DMS153 (cell line): ENCODE results near the gene PCDHGB1.
"Not testable (repeated sequence)": the region's sequence is repeated elsewhere in the genome, so short reads cannot be mapped to it uniquely, and the experiment has no call there.

Source experiments
- DNase-seq: peaks from one replicate; lab custom pipeline; 2025; lab: John Stamatoyannopoulos, UW

The PCDHGB1 gene

GRCh38 chr5:141349917-141350619 is at the start of gene PCDHGB1:
TSS of gene PCDHGB1 (plus strand) at chr5:141350099. CDS start at chr5:141350261, 162 bp downstream.
- no peak for DNase-seq

GRCh38 chr5:141303756-141304155 is 46.1 kb upstream of the PCDHGB1 start, which contains the start of gene SLC25A2:
TSS of gene SLC25A2 (minus strand) at chr5:141304049. CDS start at chr5:141303865, 184 bp downstream.
- no peak for DNase-seq

GRCh38 chr5:141306630-141307029 is 43.3 kb upstream of the PCDHGB1 start:
- no peak for DNase-seq

GRCh38 chr5:141313711-141314110 is 36.2 kb upstream of the PCDHGB1 start:
- DNase-seq = no peak

- not testable (repeated sequence) for DNase-seq
These were observed 32.9 kb upstream of the PCDHGB1 start for GRCh38 chr5:141316963-141317362.

- no peak for DNase-seq
These were observed 30.7 kb upstream of the PCDHGB1 start for GRCh38 chr5:141319202-141319601.

- no peak for DNase-seq
These were observed 30.2 kb upstream of the PCDHGB1 start for GRCh38 chr5:141319699-141320098.

GRCh38 chr5:141320225-141321169 is 29.4 kb upstream of the PCDHGB1 start, which contains the start of gene TAF7:
TSS of gene TAF7 (minus strand) at chr5:141320784. CDS start at chr5:141320044, 740 bp downstream.
- peak; percentile 72 for DNase-seq

- DNase-seq = no peak
These were observed 27.6 kb upstream of the PCDHGB1 start for GRCh38 chr5:141322261-141322660.

- no peak for DNase-seq
These were observed 23.6 kb upstream of the PCDHGB1 start for GRCh38 chr5:141326088-141326854.

- no peak for DNase-seq
These were observed 21.7 kb upstream of the PCDHGB1 start for GRCh38 chr5:141328231-141328630.

- peak; percentile 0 for DNase-seq
These were observed 19.4 kb upstream of the PCDHGB1 start, which contains the start of gene PCDHGA1 for GRCh38 chr5:141330299-141331080. TSS of gene PCDHGA1 (plus strand) at chr5:141330514.

- not testable (repeated sequence) for DNase-seq
These were observed 17.3 kb upstream of the PCDHGB1 start for GRCh38 chr5:141332571-141332970.

- no peak for DNase-seq
These were observed 11.2 kb upstream of the PCDHGB1 start, which contains the start of gene PCDHGA2 for GRCh38 chr5:141338538-141339306. TSS of gene PCDHGA2 (plus strand) at chr5:141338760.

GRCh38 chr5:141340781-141341354 is 9.0 kb upstream of the PCDHGB1 start:
- not testable (repeated sequence) for DNase-seq

GRCh38 chr5:141342773-141343172 is 7.1 kb upstream of the PCDHGB1 start:
- DNase-seq = no peak

- no peak for DNase-seq
These were observed 6.5 kb upstream of the PCDHGB1 start, which contains the start of gene PCDHGA3 for GRCh38 chr5:141343242-141343952. TSS of gene PCDHGA3 (plus strand) at chr5:141343829. CDS start at chr5:141344034, 205 bp downstream.

GRCh38 chr5:141343953-141344463 is 5.9 kb upstream of the PCDHGB1 start:
- no peak for DNase-seq

- no peak for DNase-seq
These were observed 4.6 kb upstream of the PCDHGB1 start for GRCh38 chr5:141345327-141345726.
